MCF 10A (cell line): ENCODE data around the gene GTF2IRD1. TPM values are rescaled to one million over a fixed set of nuclear protein-coding genes. Genes with fewer than 3 reads are reported as not detected.

Experiments used
- BruUV-seq: library from RNA; stranded (reverse); fragments of 400-500 nt; replicated peaks from 2 replicates; lab custom pipeline; 2021; lab: Mats Ljungman, UMichigan
- CTCF ChIA-PET: fragments of 300-600 bp; sonication (Branson Sonifier 250); formaldehyde crosslinking; extraction: SDS; loops from one replicate; lab custom pipeline; 2021; ENCODE audit warnings: antibody characterized with exemption, inconsistent platforms; lab: Yijun Ruan, JAX
- POLR2A ChIA-PET: fragments of 300-600, 350-650 bp; sonication (Branson Sonifier 250); formaldehyde crosslinking; extraction: SDS; loops from one replicate; lab custom pipeline; 2020; ENCODE audit warnings: antibody characterized with exemption, inconsistent platforms; lab: Yijun Ruan, JAX
- DNase-seq: peaks from one replicate; pipeline ENCODE4 v3.0.0-alpha.2; 2018; ENCODE audit not compliant: unreplicated experiment
- H3K27ac Mint-ChIP-seq: one replicate; pipeline ENCODE4 v1.8.0; 2022; ENCODE audit warnings: mild to moderate bottlenecking, low read depth, mixed read lengths; ENCODE audit not compliant: unreplicated experiment
- H3K27me3 Mint-ChIP-seq: one replicate; pipeline ENCODE4 v1.8.0; 2022; ENCODE audit warnings: mixed read lengths; ENCODE audit not compliant: insufficient read depth, unreplicated experiment
- H3K36me3 Mint-ChIP-seq: one replicate; pipeline ENCODE4 v1.8.0; 2022; ENCODE audit warnings: mild to moderate bottlenecking, moderate library complexity, mixed read lengths; ENCODE audit not compliant: insufficient read depth, unreplicated experiment
- H3K4me1 Mint-ChIP-seq: one replicate; pipeline ENCODE4 v1.8.0; 2022; ENCODE audit warnings: mixed read lengths; ENCODE audit not compliant: insufficient read depth, unreplicated experiment
- H3K4me3 Mint-ChIP-seq: one replicate; pipeline ENCODE4 v1.8.0; 2022; ENCODE audit warnings: mild to moderate bottlenecking, moderate library complexity, mixed read lengths; ENCODE audit not compliant: unreplicated experiment
- H3K9me3 Mint-ChIP-seq: one replicate; pipeline ENCODE4 v1.8.0; 2022; ENCODE audit warnings: mixed read lengths; ENCODE audit not compliant: unreplicated experiment
- intact Hi-C: fragments of 100-400 bp; cut with micrococcal nuclease; formaldehyde crosslinking; loops from 2 replicates; pipeline ENCODE4 v1.14.1; 2022
- total RNA-seq: library from RNA; stranded (reverse); gene quantifications from 2 replicates; pipeline ENCODE4 v1.2.3, GENCODE V29; 2022
- TF ChIP-seq, protein P1 (sequence below): fragments of 200-600 bp; IDR thresholded peaks from one replicate; pipeline ENCODE4 v1.8.0; 2022; ENCODE audit warnings: antibody characterized with exemption, mild to moderate bottlenecking; ENCODE audit not compliant: unreplicated experiment

GTF2IRD1 gene
- total RNA-seq, 1 experiment from 2014 or later, result 77.6 TPM

DNA sequence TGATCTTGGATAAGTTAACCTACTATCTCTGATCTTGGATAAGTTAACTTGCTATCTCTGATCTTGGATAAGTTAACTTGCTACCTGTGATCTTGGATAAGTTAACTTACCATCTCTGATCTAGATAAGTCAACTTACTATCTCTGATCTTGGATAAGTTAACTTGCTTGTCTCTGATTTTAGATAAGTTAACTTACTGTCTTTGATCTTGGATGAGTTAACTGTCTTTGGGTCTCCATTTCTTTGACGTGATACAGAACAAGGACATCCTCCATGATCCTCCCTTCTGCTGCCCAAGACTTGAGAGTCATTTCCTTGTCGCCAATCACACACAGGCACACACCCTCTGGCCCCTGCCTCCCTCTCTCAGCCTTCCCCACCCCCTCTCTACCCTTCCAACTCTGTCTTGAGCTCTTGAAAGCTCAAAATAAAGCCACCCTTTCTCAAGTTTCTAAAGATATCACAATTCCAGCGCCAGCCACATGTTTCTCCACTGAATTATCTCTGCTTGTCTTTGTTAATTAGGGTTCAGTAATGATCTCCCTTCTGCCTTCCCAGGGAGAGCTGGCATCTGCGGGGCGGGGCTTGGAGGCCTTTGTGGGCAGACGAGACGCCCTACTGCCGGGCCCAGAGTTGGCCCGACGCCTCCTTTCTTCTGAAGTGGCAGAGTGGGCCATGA is 118.7 kb downstream of the GTF2IRD1 start:
- H3K4me1 Mint-ChIP-seq, result peaks cover 10% of the 10 kb centered on the region
- H3K4me3 Mint-ChIP-seq, result no peak overlapping the region
- no TSS peak for BruUV-seq
- H3K9me3 Mint-ChIP-seq, result no peaks in the 10 kb centered on the region
- no peak overlapping the region for H3K27ac Mint-ChIP-seq
- ChIA-PET CTCF (interaction anchor here (0.6 to 1.2 kb wide), 3 partner anchors 90 to 155 kb away, joined by 3 to 7 read pairs (median 4); no protein-coding TSS in a partner anchor), POLR2A (interaction anchor here (1.1 kb wide), 1 partner anchor 9 kb away, joined by 3 read pairs; no protein-coding TSS in a partner anchor)
- H3K36me3 Mint-ChIP-seq, result peaks cover 16% of the 10 kb centered on the region
- DNase-seq, result no peak
- H3K27me3 Mint-ChIP-seq, result no peaks in the 10 kb centered on the region
- intact Hi-C loops, result no loop called here
- TF ChIP-seq, protein P1, sequence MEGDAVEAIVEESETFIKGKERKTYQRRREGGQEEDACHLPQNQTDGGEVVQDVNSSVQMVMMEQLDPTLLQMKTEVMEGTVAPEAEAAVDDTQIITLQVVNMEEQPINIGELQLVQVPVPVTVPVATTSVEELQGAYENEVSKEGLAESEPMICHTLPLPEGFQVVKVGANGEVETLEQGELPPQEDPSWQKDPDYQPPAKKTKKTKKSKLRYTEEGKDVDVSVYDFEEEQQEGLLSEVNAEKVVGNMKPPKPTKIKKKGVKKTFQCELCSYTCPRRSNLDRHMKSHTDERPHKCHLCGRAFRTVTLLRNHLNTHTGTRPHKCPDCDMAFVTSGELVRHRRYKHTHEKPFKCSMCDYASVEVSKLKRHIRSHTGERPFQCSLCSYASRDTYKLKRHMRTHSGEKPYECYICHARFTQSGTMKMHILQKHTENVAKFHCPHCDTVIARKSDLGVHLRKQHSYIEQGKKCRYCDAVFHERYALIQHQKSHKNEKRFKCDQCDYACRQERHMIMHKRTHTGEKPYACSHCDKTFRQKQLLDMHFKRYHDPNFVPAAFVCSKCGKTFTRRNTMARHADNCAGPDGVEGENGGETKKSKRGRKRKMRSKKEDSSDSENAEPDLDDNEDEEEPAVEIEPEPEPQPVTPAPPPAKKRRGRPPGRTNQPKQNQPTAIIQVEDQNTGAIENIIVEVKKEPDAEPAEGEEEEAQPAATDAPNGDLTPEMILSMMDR, result no peak

DNA sequence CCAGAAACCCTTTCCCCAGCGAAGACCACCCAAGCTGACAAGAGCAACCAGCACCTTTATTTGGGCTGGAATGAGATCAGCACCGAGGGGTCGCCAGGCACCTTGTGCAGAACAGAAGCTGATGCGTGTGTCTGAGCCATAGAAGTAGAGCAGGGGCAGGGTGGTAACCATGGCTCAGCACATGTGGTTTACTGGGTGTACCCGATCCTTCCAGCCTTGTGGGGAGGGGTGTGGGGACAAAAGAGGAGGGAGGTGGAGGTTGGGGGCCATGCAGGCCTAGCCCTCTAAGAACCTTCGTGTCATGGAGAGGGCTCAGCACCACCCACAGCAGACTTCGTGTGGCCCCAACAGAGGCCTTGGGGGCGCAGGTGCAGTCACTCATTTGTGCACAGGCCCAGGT is 119.8 kb downstream of the GTF2IRD1 start:
- Mint-ChIP-seq H3K9me3 (no peaks in the 10 kb centered on the region), H3K4me1 (peaks cover 10% of the 10 kb centered on the region), H3K36me3 (peaks cover 14% of the 10 kb centered on the region), H3K27me3 (no peaks in the 10 kb centered on the region), H3K27ac (no peak overlapping the region), H3K4me3 (no peak overlapping the region)
- ChIA-PET POLR2A (no interaction called here), CTCF (interaction anchor here (0.6 kb wide), 1 partner anchor 751 kb away, joined by 3 read pairs; no protein-coding TSS in a partner anchor)
- BruUV-seq, result no TSS peak
- no peak for DNase-seq
- TF ChIP-seq, protein P1, result no peak
- intact Hi-C loops, result no loop called here

- peaks cover 8% of the 10 kb centered on the region for H3K36me3 Mint-ChIP-seq
- peaks cover 13% of the 10 kb centered on the region for H3K4me1 Mint-ChIP-seq
- POLR2A ChIA-PET, result interaction anchor here (0.5 to 2.6 kb wide), 21 partner anchors 9 to 498 kb away, joined by 3 to 20 read pairs (median 5); partner anchors contain the start of gene GTF2I
- H3K27me3 Mint-ChIP-seq, result no peaks in the 10 kb centered on the region
- H3K4me3 Mint-ChIP-seq, result peak overlapping the region; percentile 4
- CTCF ChIA-PET, result interaction anchor here (0.6 to 1.7 kb wide), 8 partner anchors 9 to 1253 kb away, joined by 3 to 6 read pairs (median 4); no protein-coding TSS in a partner anchor
- peak overlapping the region; percentile 57 for H3K27ac Mint-ChIP-seq
- TF ChIP-seq, protein P1, result no peak
- intact Hi-C loops, result no loop called here
- peak; percentile 94 for DNase-seq
- H3K9me3 Mint-ChIP-seq, result no peaks in the 10 kb centered on the region
- no TSS peak for BruUV-seq
Measured at GRCh38 chr7:74575083-74575784, 121.5 kb downstream of the GTF2IRD1 start.

GRCh38 chr7:74575811-74576210 is 122.1 kb downstream of the GTF2IRD1 start:
- peaks cover 8% of the 10 kb centered on the region for H3K36me3 Mint-ChIP-seq
- no peak for DNase-seq
- intact Hi-C loops, result no loop called here
- H3K9me3 Mint-ChIP-seq, result no peaks in the 10 kb centered on the region
- H3K27me3 Mint-ChIP-seq, result no peaks in the 10 kb centered on the region
- ChIA-PET CTCF (interaction anchor here (0.6 to 1.7 kb wide), 9 partner anchors 10 to 158 kb away, joined by 3 to 6 read pairs (median 4); no protein-coding TSS in a partner anchor), POLR2A (interaction anchor here (0.5 to 2.6 kb wide), 15 partner anchors 11 to 146 kb away, joined by 3 to 20 read pairs (median 6); partner anchors contain the start of gene GTF2I)
- no TSS peak for BruUV-seq
- H3K4me3 Mint-ChIP-seq, result peak overlapping the region; percentile 4
- TF ChIP-seq, protein P1, result no peak
- peaks cover 18% of the 10 kb centered on the region for H3K4me1 Mint-ChIP-seq
- H3K27ac Mint-ChIP-seq, result peak overlapping the region; percentile 57
